Fibroblast of lung (primary cell): Measurements from ENCODE around the gene FYN.

Experiments
- EZH2 ChIP-seq: IDR thresholded peaks from 2 replicates; pipeline ENCODE4 v1.5.1; 2012; ENCODE audit warnings: low read length, control low read depth, mild to moderate bottlenecking; ENCODE audit errors: missing control alignments
- TF ChIP-seq, protein P1 (sequence below), 2 donors: IDR thresholded peaks in 1 of 2; conservative IDR thresholded peaks in 1 of 2; 1 replicate in 1 of 2; 2 replicates in 1 of 2; pipeline ENCODE4 v1.5.1; 2011 to 2012; ENCODE audit warnings: low read length in 2 of 2, control low read depth in 1 of 2, inconsistent platforms in 1 of 2, low read depth in 1 of 2, mild to moderate bottlenecking in 1 of 2

DNA sequence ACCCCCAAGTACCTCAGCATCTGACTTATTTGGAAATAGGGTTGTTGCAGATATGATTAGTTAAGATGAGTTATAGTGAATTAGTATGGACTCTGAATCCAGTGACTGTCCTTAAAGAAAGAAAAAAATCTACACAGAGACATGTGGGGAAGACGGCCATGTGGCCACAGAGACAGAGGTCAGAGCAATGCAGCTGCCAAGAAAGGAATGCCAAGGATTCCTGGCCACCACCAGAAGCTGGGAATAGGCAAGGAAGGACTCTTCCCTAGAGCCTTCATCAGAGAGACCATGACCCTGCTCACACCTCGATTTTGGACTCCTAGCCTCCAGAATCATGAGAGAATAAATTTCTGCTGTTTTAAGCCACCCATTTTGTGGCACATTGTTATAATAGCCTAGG lies 81.8 kb downstream of the FYN start:
- no peak for TF ChIP-seq EZH2
- TF ChIP-seq, protein P1, sequence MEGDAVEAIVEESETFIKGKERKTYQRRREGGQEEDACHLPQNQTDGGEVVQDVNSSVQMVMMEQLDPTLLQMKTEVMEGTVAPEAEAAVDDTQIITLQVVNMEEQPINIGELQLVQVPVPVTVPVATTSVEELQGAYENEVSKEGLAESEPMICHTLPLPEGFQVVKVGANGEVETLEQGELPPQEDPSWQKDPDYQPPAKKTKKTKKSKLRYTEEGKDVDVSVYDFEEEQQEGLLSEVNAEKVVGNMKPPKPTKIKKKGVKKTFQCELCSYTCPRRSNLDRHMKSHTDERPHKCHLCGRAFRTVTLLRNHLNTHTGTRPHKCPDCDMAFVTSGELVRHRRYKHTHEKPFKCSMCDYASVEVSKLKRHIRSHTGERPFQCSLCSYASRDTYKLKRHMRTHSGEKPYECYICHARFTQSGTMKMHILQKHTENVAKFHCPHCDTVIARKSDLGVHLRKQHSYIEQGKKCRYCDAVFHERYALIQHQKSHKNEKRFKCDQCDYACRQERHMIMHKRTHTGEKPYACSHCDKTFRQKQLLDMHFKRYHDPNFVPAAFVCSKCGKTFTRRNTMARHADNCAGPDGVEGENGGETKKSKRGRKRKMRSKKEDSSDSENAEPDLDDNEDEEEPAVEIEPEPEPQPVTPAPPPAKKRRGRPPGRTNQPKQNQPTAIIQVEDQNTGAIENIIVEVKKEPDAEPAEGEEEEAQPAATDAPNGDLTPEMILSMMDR (conservative IDR thresholded peaks at IDR 0.05 in 1 of 2, IDR thresholded peaks at IDR 0.05 in 1 of 2; ENCODE audit: low read depth in 1 of 2, low read length in 2 of 2): no peak
